ENCODE data around the gene TOR1B. TPM values are rescaled to one million over a fixed set of nuclear protein-coding genes. Genes with fewer than 3 reads are reported as not detected.

The TOR1B gene
- total RNA-seq, 1 donor from 2014 or later: 32.1 TPM

- peaks cover 45% of the 10 kb centered on the region for H3K36me3 Mint-ChIP-seq (ENCODE audit: unreplicated experiment)
- H3K27ac Mint-ChIP-seq (ENCODE audit: unreplicated experiment): no peak overlapping the region
- TF ChIP-seq CTCF (IDR thresholded peaks at IDR 0.05): no peak
- no peak for DNase-seq (ENCODE audit: extremely low spot score, unreplicated experiment)
- H3K27me3 Mint-ChIP-seq (ENCODE audit: unreplicated experiment): no peaks in the 10 kb centered on the region
- peaks cover 10% of the 10 kb centered on the region for H3K4me1 Mint-ChIP-seq (ENCODE audit: unreplicated experiment)
- H3K4me3 Mint-ChIP-seq (ENCODE audit: unreplicated experiment): no peak overlapping the region
- no peaks in the 10 kb centered on the region for H3K9me3 Mint-ChIP-seq (ENCODE audit: unreplicated experiment)
These were observed 48.8 kb downstream of the TOR1B start for GRCh38 chr9:129851821-129852220.

- Mint-ChIP-seq H3K4me1 (ENCODE audit: unreplicated experiment) (peaks cover 13% of the 10 kb centered on the region), H3K27me3 (ENCODE audit: unreplicated experiment) (no peaks in the 10 kb centered on the region), H3K9me3 (ENCODE audit: unreplicated experiment) (no peaks in the 10 kb centered on the region), H3K4me3 (ENCODE audit: unreplicated experiment) (no peak overlapping the region), H3K27ac (ENCODE audit: unreplicated experiment) (no peak overlapping the region), H3K36me3 (ENCODE audit: unreplicated experiment) (peaks cover 47% of the 10 kb centered on the region)
- no peak for DNase-seq (ENCODE audit: extremely low spot score, unreplicated experiment)
- no peak for TF ChIP-seq CTCF (IDR thresholded peaks at IDR 0.05)
These were observed 49.6 kb downstream of the TOR1B start for GRCh38 chr9:129852579-129852978.

GRCh38 chr9:129853614-129854013 lies 50.6 kb downstream of the TOR1B start:
- no peak overlapping the region for H3K4me3 Mint-ChIP-seq (ENCODE audit: unreplicated experiment)
- H3K27ac Mint-ChIP-seq (ENCODE audit: unreplicated experiment): no peak overlapping the region
- TF ChIP-seq CTCF (IDR thresholded peaks at IDR 0.05): no peak
- H3K9me3 Mint-ChIP-seq (ENCODE audit: unreplicated experiment): no peaks in the 10 kb centered on the region
- H3K27me3 Mint-ChIP-seq (ENCODE audit: unreplicated experiment): no peaks in the 10 kb centered on the region
- peaks cover 52% of the 10 kb centered on the region for H3K36me3 Mint-ChIP-seq (ENCODE audit: unreplicated experiment)
- no peak for DNase-seq (ENCODE audit: extremely low spot score, unreplicated experiment)
- H3K4me1 Mint-ChIP-seq (ENCODE audit: unreplicated experiment): peaks cover 11% of the 10 kb centered on the region

GRCh38 chr9:129854588-129855110 lies 51.7 kb downstream of the TOR1B start:
- peaks cover 54% of the 10 kb centered on the region for H3K36me3 Mint-ChIP-seq (ENCODE audit: unreplicated experiment)
- no peak overlapping the region for H3K4me3 Mint-ChIP-seq (ENCODE audit: unreplicated experiment)
- TF ChIP-seq CTCF (IDR thresholded peaks at IDR 0.05): no peak
- no peaks in the 10 kb centered on the region for H3K9me3 Mint-ChIP-seq (ENCODE audit: unreplicated experiment)
- no peak overlapping the region for H3K27ac Mint-ChIP-seq (ENCODE audit: unreplicated experiment)
- H3K4me1 Mint-ChIP-seq (ENCODE audit: unreplicated experiment): peaks cover 11% of the 10 kb centered on the region
- no peaks in the 10 kb centered on the region for H3K27me3 Mint-ChIP-seq (ENCODE audit: unreplicated experiment)
- DNase-seq (ENCODE audit: extremely low spot score, unreplicated experiment): no peak

- no peak for TF ChIP-seq CTCF (IDR thresholded peaks at IDR 0.05)
- Mint-ChIP-seq H3K27ac (ENCODE audit: unreplicated experiment) (no peak overlapping the region), H3K4me1 (ENCODE audit: unreplicated experiment) (peaks cover 6% of the 10 kb centered on the region), H3K36me3 (ENCODE audit: unreplicated experiment) (peaks cover 51% of the 10 kb centered on the region), H3K9me3 (ENCODE audit: unreplicated experiment) (no peaks in the 10 kb centered on the region), H3K27me3 (ENCODE audit: unreplicated experiment) (no peaks in the 10 kb centered on the region), H3K4me3 (ENCODE audit: unreplicated experiment) (no peak overlapping the region)
- no peak for DNase-seq (ENCODE audit: extremely low spot score, unreplicated experiment)
These were observed 54.2 kb downstream of the TOR1B start for GRCh38 chr9:129857207-129857606.
